ENCODE measurements around the gene USP30. TPM values are rescaled to one million over a fixed set of nuclear protein-coding genes. Genes with fewer than 3 reads are reported as not detected.

The USP30 gene
- total RNA-seq, 1 experiment from 2014 or later = 7.8 TPM

- no peak overlapping the region for H3K14ac ChIP-seq (ENCODE audit: insufficient read depth, low read length)
- Mint-ChIP-seq H3K9me3 (no peaks in the 10 kb centered on the region), H3K36me3 (ENCODE audit: insufficient read depth in 1 of 3, low read depth in 3 of 3) (no peaks in the 10 kb centered on the region), H3K4me1 (peaks cover 4 to 6% of the 10 kb centered on the region in 2 experiments; a peak in 3 of 4 replicates), H3K27ac (no peak overlapping the region), H3K4me3 (no peak overlapping the region), H3K27me3 (ENCODE audit: low read depth) (peaks cover 15% of the 10 kb centered on the region)
- H3K4ac ChIP-seq (ENCODE audit: low read depth, low read length) = no peak overlapping the region
- no peak overlapping the region for H4K8ac ChIP-seq (replicated peaks; ENCODE audit: insufficient read length, low read depth, low read length)
- no peak overlapping the region for H3K56ac ChIP-seq (ENCODE audit: insufficient read length, low read depth, low read length)
- H4K5ac ChIP-seq (ENCODE audit: insufficient read length, low read depth, low read length) = no peak overlapping the region
- no peaks in the 10 kb centered on the region for H3K4me1 ChIP-seq (ENCODE audit: insufficient read depth, low read length)
- no peak overlapping the region for H2BK120ac ChIP-seq (ENCODE audit: low read depth, low read length, poor library complexity, severe bottlenecking)
- no peak for TF ChIP-seq CTCF (conservative IDR thresholded peaks at IDR 0.05)
- no peak overlapping the region for H2BK12ac ChIP-seq (ENCODE audit: insufficient read length, low read depth, low read length)
- no CpG with 5 or more reads among the region's 2 CpGs for WGBS (ENCODE audit: extremely low coverage, insufficient read length, low lambda C conversion rate)
- H3K27ac ChIP-seq (ENCODE audit: insufficient read length, low read depth, low read length) = no peak overlapping the region
- no peak overlapping the region for H2BK15ac ChIP-seq (ENCODE audit: low read depth, low read length)
- no peak overlapping the region for H2AK5ac ChIP-seq (ENCODE audit: insufficient read length, low read length)
- H3K18ac ChIP-seq (ENCODE audit: insufficient read length, low read depth, low read length) = no peak overlapping the region
- H3K79me1 ChIP-seq (ENCODE audit: insufficient read depth, low read depth, low read length, poor library complexity, severe bottlenecking) = no peaks in the 10 kb centered on the region
- H3K79me2 ChIP-seq (ENCODE audit: insufficient read depth, low read length) = no peaks in the 10 kb centered on the region
- no peaks in the 10 kb centered on the region for H3K9me3 ChIP-seq (ENCODE audit: control insufficient read depth, low read depth, low read length)
- H2BK20ac ChIP-seq (ENCODE audit: low read depth, low read length, poor library complexity, severe bottlenecking) = no peak overlapping the region
- no peak overlapping the region for H3K9ac ChIP-seq (ENCODE audit: extremely low read depth, insufficient read length, low read length)
- H3K23me2 ChIP-seq (ENCODE audit: insufficient read length, low read depth, low read length, poor library complexity, severe bottlenecking) = no peaks in the 10 kb centered on the region
- no peak overlapping the region for H2BK5ac ChIP-seq (ENCODE audit: insufficient read length, low read length)
- no peak for DNase-seq
- H4K91ac ChIP-seq (ENCODE audit: insufficient read length, low read depth, low read length) = no peak overlapping the region
- H4K20me1 ChIP-seq (ENCODE audit: control insufficient read depth, insufficient read depth, insufficient read length) = no peaks in the 10 kb centered on the region
- no peak overlapping the region for H3K23ac ChIP-seq (ENCODE audit: insufficient read length, low read depth, low read length)
- no peak overlapping the region for H3T11ph ChIP-seq (ENCODE audit: low read length)
- H2AFZ ChIP-seq (ENCODE audit: low read length) = no peak overlapping the region
- no peak overlapping the region for H3K4me2 ChIP-seq (ENCODE audit: insufficient read depth, insufficient read length, low read length)
- H3K27me3 ChIP-seq (ENCODE audit: insufficient read depth, low read length) = no peaks in the 10 kb centered on the region
These were observed 42.1 kb upstream of the USP30 start for GRCh38 chr12:109010259-109010658.
